ENCODE measurements around the gene TYW1. TPM values are rescaled to one million over a fixed set of nuclear protein-coding genes. Genes with fewer than 3 reads are reported as not detected.
"Not testable (repeated sequence)": the region's sequence is repeated elsewhere in the genome, so short reads cannot be mapped to it uniquely, and the experiment has no call there.

TYW1 gene
- total RNA-seq, 1 donor from 2014 or later = 11.1 TPM

DNA sequence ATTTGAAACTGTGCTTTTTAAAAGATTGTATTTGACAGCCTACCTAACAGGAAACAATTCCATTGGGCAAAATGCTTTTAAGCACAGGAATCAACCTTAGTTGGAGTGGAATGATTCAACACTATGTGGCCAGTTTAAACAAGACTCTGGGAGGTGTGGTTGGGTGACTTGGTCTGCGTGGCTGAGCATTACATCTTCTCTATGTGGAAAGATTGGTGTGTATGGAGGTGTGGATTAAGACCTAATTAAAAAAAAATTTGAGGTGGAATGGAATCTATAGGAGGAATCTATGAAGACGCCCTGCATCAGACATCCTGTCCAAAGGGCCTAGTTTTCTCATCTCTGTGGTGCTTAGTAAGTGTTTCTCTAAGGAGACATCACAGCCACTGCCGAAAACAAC, 140.9 kb downstream of the TYW1 start:
- H3K4me1 ChIP-seq; intact Hi-C loops (cut with micrococcal nuclease); H3K9me3 ChIP-seq (replicated peaks): not testable (repeated sequence)

DNA sequence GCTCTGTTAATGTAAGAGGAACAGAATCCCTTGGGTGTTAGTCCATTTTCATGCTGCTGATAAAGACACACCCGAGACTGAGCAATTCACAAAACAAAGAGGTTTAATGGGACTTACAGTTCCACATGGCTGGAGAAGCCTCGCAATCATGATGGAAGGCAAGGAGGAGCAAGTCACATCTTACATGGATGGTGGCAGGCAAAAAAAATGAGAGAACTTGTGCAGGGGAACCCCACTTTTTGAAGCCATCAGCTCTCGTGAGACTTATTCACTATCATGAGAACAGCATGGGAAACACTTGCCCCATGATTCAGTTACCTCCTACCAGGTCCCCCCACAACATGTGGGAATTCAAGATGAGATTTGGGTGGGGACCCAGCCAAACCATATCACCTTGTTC, 143.2 kb downstream of the TYW1 start:
- H3K27me3 ChIP-seq (ENCODE audit: low read depth); H3K27ac ChIP-seq (replicated peaks); intact Hi-C loops (cut with micrococcal nuclease); H3K9me3 ChIP-seq (replicated peaks); H3K36me3 ChIP-seq; H3K4me3 ChIP-seq; DNase-seq; H3K4me1 ChIP-seq: not testable (repeated sequence)

More for the DNA sequence above, 140.9 kb downstream of the TYW1 start:
- H3K27me3 ChIP-seq (ENCODE audit: low read depth); H3K4me3 ChIP-seq; H3K36me3 ChIP-seq; DNase-seq; H3K27ac ChIP-seq (replicated peaks): not testable (repeated sequence)

DNA sequence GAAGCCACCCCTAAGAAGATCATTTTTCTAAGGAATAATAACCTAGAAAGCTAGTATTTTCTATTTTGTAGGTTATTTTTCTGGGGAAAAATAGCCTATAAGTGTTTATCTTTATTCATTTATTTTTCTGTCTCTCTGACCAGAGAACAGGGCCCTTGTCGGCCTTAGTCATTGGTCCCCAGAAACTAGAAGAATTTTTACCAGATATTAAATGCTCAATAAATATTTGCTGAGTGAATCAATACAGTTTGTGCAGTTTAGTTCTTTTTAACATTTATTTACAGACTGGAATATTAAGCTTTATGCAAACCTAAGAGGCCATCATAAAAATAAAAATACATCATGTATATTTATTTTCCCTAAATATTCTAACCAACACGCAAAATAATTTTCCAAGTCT, 144.4 kb downstream of the TYW1 start:
- intact Hi-C loops (cut with micrococcal nuclease); H3K27me3 ChIP-seq (ENCODE audit: low read depth); H3K4me3 ChIP-seq: not testable (repeated sequence)

DNA sequence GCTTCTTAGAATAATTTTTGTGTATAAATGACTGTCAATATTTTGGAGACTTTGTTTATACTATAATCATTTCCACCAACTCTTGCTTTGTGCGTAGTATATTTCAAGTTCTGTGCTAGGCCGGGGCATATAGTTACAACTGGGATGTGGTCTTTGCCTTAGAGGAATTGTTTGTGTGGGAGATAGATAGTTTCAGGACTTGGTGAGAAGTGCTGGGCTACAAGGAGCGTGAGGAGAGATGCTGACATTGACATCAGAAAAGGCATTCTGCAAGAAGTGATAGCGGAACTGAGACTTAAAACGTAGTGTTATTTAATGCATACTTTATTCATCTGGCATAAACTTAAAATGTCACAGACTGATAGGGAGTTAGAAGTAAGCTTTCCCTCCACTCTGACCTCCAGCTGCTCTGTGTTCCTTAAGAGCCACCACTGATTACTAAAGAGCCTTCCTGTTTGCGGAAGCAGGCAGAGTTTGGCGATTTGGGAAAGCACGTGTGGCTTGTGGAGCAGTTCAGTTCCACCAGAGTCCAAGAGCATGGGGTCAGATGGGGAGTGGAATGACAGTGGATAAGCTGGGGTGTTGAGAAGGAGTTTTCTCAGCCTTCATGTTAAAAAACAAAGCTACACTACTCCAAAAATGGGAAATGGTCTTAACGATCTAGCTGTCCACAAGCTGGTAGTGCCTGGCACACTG, 146.6 kb downstream of the TYW1 start:
- H3K9me3 ChIP-seq (replicated peaks); intact Hi-C loops (cut with micrococcal nuclease); H3K4me3 ChIP-seq; H3K36me3 ChIP-seq; H3K4me1 ChIP-seq; DNase-seq; H3K27ac ChIP-seq (replicated peaks); H3K27me3 ChIP-seq (ENCODE audit: low read depth): not testable (repeated sequence)

More for the DNA sequence above, 144.4 kb downstream of the TYW1 start:
- not testable (repeated sequence) for H3K4me1 ChIP-seq; H3K36me3 ChIP-seq; DNase-seq; H3K9me3 ChIP-seq (replicated peaks); H3K27ac ChIP-seq (replicated peaks)

DNA sequence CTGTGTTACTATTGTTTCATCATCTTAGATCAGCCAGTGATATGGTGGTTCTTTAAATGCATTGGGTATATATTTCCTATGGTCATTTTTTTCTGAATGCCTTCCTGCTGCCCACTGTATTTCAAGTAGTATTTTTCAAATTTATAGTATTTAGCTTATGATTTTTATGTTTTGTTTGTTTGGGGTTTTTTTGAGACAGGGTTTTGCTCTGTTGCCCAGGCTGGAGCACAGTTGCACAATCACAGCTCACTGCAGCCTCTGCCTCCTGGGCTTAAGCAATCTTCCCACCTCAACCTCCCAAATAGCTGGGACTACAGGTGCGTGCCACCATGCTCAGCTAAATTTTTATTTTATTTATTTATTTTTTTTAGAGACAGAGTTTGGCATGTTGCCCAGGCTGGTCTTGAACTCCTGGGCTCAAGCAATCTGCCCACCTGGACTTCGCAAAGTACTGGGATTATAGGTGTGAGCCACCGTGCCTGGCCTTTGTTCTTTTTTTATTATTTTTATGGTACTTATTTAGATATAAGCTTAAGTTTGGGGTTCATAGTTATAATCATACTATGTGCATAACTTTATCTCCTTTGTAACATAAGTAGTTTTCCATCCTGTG, 149.1 kb downstream of the TYW1 start:
- intact Hi-C loops (cut with micrococcal nuclease); H3K27me3 ChIP-seq (ENCODE audit: low read depth); DNase-seq; H3K9me3 ChIP-seq (replicated peaks); H3K36me3 ChIP-seq; H3K27ac ChIP-seq (replicated peaks); H3K4me3 ChIP-seq; H3K4me1 ChIP-seq: not testable (repeated sequence)

DNA sequence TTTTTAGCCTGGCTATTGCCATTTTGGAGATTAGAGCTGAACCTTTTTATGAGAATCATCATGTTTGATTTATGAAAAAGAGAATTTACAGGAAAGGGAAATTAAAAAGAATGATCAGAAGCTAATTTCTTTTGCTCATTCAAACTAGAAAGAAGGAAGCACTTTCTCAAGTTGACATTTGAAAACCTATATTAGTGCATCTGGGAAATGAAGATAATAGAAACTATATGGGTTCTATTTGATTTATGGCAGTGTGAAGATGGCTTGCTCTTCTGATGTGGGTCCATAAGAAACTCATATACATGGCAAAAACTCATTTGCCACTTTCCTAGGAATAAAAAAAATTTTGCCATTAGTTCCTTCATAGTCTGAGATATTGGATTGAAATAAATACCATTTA, 152.5 kb downstream of the TYW1 start:
- H3K36me3 ChIP-seq; H3K27ac ChIP-seq (replicated peaks); DNase-seq; H3K9me3 ChIP-seq (replicated peaks); H3K4me3 ChIP-seq; intact Hi-C loops (cut with micrococcal nuclease); H3K27me3 ChIP-seq (ENCODE audit: low read depth); H3K4me1 ChIP-seq: not testable (repeated sequence)

DNA sequence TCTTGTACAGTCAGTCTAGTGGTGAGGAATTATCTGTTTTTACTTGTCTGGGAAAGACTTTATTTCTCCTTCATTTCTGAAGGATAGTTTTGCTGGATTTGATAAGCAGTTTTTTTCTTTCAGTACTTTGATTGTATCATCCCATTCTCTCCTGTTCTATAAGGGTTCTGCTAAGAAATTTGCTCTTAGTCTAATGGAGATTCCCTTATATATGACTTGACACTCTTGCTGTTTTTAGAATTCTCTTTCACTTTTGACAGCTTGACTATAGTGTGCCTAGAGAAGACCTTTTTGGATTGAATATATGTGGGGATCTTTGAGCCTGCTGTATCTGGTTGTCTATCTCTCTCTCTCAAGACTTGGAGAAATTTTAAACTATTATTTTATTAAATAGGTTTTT, 157.7 kb downstream of the TYW1 start:
- H3K36me3 ChIP-seq; H3K27ac ChIP-seq (replicated peaks); H3K4me1 ChIP-seq; H3K4me3 ChIP-seq; intact Hi-C loops (cut with micrococcal nuclease); DNase-seq; H3K27me3 ChIP-seq (ENCODE audit: low read depth): not testable (repeated sequence)
- H3K9me3 ChIP-seq (replicated peaks) = peaks cover 14% of the 10 kb centered on the region

DNA sequence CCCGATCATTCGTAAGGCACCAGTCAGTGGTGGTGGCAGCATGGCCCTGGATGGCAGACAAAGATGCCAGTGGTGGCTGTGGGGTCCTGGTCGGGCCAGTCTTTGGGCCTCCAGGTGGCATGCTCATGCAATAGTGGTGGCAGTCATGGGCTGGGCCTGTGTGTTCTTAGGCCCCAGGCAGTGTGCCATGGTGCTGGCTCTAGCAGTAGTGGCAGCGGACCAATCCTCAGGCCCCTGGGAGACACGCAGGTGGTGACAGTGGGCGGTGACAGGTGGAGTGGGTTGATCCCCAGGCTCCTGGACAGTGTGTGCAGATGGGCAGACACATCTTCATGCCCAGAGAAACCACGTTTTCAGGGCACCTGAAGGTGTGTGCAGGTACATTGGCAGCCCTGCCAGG, 159.4 kb downstream of the TYW1 start:
- H3K4me3 ChIP-seq; H3K27me3 ChIP-seq (ENCODE audit: low read depth); H3K36me3 ChIP-seq; H3K27ac ChIP-seq (replicated peaks); DNase-seq; H3K4me1 ChIP-seq; intact Hi-C loops (cut with micrococcal nuclease): not testable (repeated sequence)
- H3K9me3 ChIP-seq (replicated peaks) = peaks cover 14% of the 10 kb centered on the region

DNA sequence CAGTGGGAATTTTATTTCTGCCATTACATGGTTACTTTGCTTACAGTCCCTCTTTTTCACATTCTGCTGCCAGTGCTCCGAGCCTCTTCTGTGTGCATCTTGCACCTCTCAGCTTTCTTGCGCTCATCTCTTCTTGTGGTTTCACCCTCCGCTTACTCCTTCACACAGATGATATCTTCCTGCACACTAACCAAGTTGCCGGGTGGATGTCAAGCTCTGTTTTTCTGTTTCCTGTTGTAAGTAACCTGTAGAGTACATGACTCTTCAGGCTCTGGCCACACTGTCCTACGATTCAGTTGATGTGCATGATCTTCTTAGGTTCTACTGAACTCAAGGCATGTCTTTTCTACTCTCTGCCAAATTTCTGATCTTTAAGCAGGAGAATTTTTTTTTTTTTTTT, 166.7 kb downstream of the TYW1 start:
- H3K36me3 ChIP-seq; intact Hi-C loops (cut with micrococcal nuclease); H3K4me1 ChIP-seq; H3K9me3 ChIP-seq (replicated peaks); H3K27ac ChIP-seq (replicated peaks); H3K27me3 ChIP-seq (ENCODE audit: low read depth); H3K4me3 ChIP-seq; DNase-seq: not testable (repeated sequence)

DNA sequence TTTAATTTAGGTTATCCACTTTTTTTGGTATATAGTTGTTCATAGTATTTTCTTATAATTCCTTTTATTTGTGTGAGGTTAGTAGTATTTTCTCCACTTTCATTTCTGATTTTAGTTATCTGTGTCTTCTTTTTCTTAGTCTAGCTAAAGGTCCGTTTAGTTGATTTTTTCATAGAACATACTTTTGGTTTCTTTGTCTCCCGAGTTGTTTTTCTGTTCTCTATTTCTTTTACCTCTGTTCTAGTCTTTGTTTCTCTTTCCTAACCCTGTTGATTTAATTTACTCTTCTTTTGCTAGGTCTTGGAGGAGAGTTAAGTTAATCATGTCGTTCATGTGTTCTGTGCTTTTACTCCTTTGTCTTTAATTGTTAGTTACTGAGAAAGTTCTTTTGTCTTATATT, 174.5 kb downstream of the TYW1 start:
- H3K9me3 ChIP-seq (replicated peaks); H3K4me1 ChIP-seq; DNase-seq; intact Hi-C loops (cut with micrococcal nuclease); H3K27me3 ChIP-seq (ENCODE audit: low read depth); H3K36me3 ChIP-seq; H3K4me3 ChIP-seq; H3K27ac ChIP-seq (replicated peaks): not testable (repeated sequence)

Measured in left ventricle myocardium inferior (tissue), 1 donor.